Rectal smooth muscle tissue (tissue), 1 donor: ENCODE data around the gene ULK1.

Experiments
- H3K27ac ChIP-seq: one replicate; pipeline ENCODE4 v1.7.0; 2013; ENCODE audit warnings: low read depth, low read length, inconsistent platforms
- H3K27me3 ChIP-seq: one replicate; pipeline ENCODE4 v1.7.0; 2013; ENCODE audit warnings: low read length; ENCODE audit not compliant: control insufficient read depth, insufficient read depth
- H3K36me3 ChIP-seq: one replicate; pipeline ENCODE4 v1.7.0; 2013; ENCODE audit warnings: low read length; ENCODE audit not compliant: control insufficient read depth, insufficient read depth
- H3K4me1 ChIP-seq: one replicate; pipeline ENCODE4 v1.7.0; 2013; ENCODE audit warnings: low read length; ENCODE audit not compliant: control insufficient read depth, insufficient read depth
- H3K4me3 ChIP-seq: one replicate; pipeline ENCODE4 v1.7.0; 2013; ENCODE audit warnings: low read length
- H3K9ac ChIP-seq: one replicate; pipeline ENCODE4 v1.7.0; 2013; ENCODE audit warnings: low read length

Gene ULK1

DNA sequence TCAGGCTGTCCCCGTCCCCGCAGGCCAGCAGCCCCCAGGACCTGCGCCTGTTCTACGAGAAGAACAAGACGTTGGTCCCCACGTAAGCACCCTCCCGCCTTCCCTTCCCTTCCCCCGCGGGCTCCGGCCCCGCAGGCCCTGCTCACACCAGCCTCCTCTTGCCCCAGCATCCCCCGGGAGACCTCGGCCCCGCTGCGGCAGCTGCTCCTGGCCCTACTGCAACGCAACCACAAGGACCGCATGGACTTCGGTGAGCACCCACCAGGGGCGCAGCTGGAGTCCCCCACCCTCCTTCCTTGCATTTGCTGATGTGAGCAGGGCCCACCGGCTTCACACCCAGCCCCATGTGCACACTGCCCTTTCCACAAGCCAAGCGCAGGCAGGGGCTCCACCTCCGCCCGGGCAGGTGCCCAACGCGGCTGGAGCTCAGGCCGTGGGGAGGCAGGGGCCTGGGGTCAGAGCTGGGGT is 15.4 kb downstream of the ULK1 start:
- Histone ChIP-seq H3K4me3 (no peak overlapping the region), H3K27me3 (no peaks in the 10 kb centered on the region), H3K27ac (no peak overlapping the region), H3K9ac (no peak overlapping the region), H3K36me3 (peaks cover 31% of the 10 kb centered on the region), H3K4me1 (peaks cover 12% of the 10 kb centered on the region)

DNA sequence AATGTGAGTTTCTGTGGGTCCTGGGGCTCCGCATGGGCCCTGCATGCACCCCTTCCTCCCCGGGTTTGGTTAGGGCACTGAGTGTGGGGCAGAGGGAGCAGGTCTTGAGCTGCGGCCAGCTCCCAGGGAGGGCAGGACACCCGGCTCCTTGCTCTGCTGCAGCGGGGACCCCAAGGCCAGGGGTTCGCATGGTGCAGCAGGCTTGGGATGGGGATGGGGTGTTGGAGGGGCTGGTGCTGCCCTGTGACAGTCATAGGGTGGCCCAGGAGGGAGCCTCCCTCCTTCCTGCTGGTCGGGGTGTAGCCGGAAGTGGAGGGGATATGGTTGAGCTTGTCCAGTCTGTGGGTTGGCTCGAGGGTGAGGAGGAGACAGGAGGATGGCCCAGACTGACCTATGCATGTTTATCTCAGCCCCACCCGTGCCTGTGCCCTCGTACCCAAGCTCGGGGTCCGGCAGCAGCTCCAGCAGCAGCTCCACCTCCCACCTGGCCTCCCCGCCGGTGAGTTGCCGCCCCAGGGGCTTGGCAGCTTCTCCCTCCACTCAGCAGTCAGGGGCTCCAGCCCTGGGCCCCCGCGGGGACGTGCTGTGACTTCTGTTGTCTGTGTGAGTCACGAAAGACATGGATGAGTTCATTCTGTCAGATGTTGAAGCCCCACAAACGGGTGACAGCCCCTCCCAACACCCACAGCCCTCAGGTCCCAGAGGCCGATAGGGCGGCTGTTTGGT is 16.0 kb downstream of the ULK1 start:
- Histone ChIP-seq H3K4me1 (peaks cover 12% of the 10 kb centered on the region), H3K36me3 (peaks cover 38% of the 10 kb centered on the region), H3K4me3 (no peak overlapping the region)

DNA sequence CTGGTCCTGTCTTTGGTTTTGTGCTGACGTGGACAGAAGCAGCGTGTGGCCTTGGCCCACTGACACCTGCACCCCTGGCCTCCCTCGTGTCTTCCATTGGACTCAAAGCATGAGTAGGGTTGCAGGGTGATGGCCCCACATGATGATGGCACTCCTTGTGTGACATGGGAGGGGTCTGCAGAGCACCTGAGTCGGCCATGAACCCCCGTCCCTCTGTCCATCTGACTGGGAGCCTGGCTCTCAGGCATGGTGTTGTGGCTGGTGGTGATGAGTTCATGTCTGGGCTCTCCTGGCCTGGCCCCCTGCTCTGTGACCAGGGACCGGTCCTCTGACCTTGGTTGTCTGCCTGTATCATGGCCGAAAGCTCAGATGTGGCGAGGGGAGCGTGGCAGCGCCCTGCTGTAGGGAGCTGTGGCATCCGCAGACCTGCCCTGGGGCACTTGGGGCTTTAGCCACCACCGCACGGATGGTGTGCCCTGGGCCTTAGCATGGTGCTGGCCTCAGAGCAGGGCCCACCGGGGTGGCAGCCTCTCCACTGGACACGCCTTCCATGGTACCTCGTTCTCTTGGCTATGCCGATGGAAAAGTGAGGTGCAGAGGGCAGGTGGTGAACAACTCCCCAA is 16.7 kb downstream of the ULK1 start:
- peaks cover 44% of the 10 kb centered on the region for H3K36me3 ChIP-seq
- no peak overlapping the region for H3K9ac ChIP-seq
- no peaks in the 10 kb centered on the region for H3K27me3 ChIP-seq
- H3K4me1 ChIP-seq = peaks cover 12% of the 10 kb centered on the region
- H3K27ac ChIP-seq = no peak overlapping the region
- no peak overlapping the region for H3K4me3 ChIP-seq

More for the DNA sequence above, 16.0 kb downstream of the ULK1 start:
- Histone ChIP-seq H3K9ac (no peak overlapping the region), H3K27ac (no peak overlapping the region), H3K27me3 (no peaks in the 10 kb centered on the region)

DNA sequence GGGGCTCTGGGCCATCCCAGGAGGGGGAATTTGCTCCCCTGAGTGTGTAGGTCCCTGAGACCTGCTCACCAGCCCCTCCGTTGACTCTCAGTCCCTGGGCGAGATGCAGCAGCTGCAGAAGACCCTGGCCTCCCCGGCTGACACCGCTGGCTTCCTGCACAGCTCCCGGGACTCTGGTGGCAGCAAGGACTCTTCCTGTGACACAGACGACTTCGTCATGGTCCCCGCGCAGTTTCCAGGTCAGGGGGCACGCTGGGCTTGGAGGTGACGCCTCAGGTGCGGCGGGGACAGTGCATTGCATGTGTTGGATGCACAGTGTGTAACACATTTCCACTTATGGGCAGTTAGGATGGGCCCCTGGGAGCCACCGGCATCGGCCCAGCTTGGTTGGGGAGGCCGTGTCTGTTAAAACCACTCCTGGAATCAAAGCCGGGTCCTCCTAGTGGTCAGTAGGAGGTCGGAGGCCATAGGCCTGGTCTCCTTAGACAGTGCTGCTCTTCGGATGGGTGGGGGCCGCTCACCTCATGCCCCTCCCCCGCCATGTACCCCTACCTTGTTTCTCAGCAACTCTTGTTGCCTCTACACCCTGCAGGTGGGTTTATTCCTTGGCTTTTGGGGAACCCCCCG is 17.5 kb downstream of the ULK1 start:
- Histone ChIP-seq H3K36me3 (peaks cover 48% of the 10 kb centered on the region), H3K4me1 (peaks cover 12% of the 10 kb centered on the region), H3K9ac (no peak overlapping the region), H3K27me3 (no peaks in the 10 kb centered on the region), H3K27ac (peak overlapping the region; percentile 56), H3K4me3 (no peak overlapping the region)

DNA sequence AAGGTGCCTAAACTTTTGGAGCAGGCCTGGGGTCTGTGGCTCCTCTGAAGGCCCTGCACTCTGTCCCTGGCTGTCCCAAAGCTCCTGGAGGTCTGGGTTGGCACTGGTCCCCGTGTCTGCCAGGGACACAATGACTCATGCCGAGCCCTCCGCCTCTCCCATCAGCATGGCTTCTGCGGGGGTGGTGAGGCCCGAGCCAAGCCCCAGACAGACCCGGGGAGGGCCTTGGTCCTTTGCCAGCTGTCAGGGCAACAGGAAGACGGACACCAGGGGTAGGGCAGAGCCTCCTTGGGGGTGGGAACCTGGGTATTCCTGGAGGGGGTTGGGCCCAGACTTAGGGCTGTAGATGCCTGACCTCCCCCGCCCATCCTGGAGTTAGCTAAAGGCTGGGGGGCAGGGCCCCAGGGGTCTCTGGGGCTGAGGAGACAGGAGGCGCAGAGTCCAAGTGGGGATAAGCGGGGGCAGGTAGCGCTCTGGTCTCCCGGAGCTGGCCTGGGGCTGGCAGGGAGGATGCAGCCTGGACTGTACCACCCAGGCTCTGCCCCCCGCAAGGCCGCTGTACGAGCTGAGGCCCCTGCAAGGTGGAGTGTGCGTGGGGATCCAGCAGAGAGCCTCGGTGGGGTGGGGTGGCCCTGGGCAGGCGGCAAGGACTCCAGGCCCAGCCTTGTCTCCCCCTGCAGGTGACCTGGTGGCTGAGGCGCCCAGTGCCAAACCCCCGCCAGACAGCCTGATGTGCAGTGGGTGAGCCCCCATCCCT is 18.3 kb downstream of the ULK1 start:
- Histone ChIP-seq H3K4me3 (no peak overlapping the region), H3K4me1 (peaks cover 12% of the 10 kb centered on the region), H3K36me3 (peaks cover 49% of the 10 kb centered on the region), H3K27me3 (no peaks in the 10 kb centered on the region), H3K9ac (no peak overlapping the region), H3K27ac (peak overlapping the region; percentile 56)

DNA sequence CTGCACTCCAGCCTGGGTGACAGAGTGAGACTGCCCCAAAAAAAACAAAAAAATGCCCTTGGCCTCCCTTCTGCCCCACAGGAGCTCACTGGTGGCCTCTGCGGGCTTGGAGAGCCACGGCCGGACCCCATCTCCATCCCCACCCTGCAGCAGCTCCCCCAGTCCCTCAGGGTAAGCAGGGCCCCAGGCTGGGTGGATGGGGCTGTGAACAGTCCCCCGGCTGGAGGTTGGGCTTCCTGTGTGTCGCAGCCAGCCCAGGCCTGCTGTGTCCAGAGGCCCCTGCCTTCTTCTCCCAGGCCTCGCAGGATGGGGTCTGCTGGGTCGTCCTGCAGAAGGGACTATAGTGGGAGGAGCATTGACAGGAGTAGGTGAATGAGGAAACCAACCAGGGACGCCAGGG is 19.2 kb downstream of the ULK1 start:
- no peak overlapping the region for H3K4me3 ChIP-seq
- peaks cover 12% of the 10 kb centered on the region for H3K4me1 ChIP-seq
- H3K27me3 ChIP-seq = no peaks in the 10 kb centered on the region
- no peak overlapping the region for H3K9ac ChIP-seq
- H3K27ac ChIP-seq = no peak overlapping the region
- H3K36me3 ChIP-seq = peaks cover 50% of the 10 kb centered on the region

DNA sequence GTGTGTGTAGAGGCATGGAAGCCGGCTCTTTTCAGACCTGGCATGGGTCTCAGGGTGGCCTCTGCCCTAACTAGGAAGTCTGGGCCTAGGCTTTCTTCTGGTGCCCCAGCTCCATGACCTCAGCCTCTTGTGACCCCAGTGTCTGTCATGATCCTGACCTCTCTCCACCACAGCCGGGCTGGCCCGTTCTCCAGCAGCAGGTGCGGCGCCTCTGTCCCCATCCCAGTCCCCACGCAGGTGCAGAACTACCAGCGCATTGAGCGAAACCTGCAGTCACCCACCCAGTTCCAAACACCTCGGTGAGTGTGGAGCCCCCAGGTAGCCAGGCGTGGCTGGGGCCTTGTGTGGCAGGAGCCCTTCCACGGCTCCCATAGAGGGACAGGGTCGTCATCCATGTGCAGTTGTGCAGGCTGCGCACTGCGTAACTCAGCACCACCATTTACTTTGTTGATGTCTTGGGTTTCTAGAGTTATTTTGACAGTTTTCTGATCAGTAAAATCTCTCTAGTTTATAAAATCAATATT is 19.8 kb downstream of the ULK1 start:
- H3K36me3 ChIP-seq = peaks cover 47% of the 10 kb centered on the region
- H3K27me3 ChIP-seq = no peaks in the 10 kb centered on the region
- H3K27ac ChIP-seq = no peak overlapping the region

DNA sequence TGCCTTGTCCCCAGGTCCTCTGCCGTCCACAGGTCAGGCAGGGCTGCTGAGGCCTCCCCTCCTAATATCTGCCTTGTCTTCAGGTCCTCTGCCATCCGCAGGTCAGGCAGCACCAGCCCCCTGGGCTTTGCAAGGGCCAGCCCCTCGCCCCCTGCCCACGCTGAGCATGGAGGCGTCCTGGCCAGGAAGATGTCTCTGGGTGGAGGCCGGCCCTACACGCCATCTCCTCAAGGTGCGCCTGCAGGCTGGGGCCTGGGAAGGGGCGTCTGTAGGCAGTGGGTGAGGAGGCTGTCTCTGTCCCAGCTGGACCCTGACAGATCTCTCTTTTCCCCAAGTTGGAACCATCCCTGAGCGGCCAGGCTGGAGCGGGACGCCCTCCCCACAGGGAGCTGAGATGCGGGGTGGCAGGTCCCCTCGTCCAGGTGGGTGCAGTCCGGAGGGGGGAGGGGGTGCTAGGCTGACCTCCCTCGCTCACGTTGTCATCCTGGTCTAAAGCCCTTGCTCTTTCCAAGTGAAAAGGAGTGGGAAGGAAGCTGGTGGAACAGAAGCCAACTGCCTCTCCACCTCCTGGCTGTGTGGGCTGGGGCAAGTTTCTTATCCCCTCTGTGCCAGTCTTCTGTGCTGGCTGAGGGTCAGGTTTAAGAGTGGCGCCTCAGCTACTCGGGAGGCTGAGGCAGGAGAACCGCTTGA is 20.7 kb downstream of the ULK1 start:
- Histone ChIP-seq H3K27me3 (no peaks in the 10 kb centered on the region), H3K9ac (no peak overlapping the region), H3K4me3 (no peak overlapping the region), H3K27ac (no peak overlapping the region), H3K36me3 (peaks cover 47% of the 10 kb centered on the region), H3K4me1 (peaks cover 12% of the 10 kb centered on the region)

More for the DNA sequence above, 19.8 kb downstream of the ULK1 start:
- H3K9ac ChIP-seq = no peak overlapping the region
- H3K4me3 ChIP-seq = no peak overlapping the region
- H3K4me1 ChIP-seq = peaks cover 12% of the 10 kb centered on the region

DNA sequence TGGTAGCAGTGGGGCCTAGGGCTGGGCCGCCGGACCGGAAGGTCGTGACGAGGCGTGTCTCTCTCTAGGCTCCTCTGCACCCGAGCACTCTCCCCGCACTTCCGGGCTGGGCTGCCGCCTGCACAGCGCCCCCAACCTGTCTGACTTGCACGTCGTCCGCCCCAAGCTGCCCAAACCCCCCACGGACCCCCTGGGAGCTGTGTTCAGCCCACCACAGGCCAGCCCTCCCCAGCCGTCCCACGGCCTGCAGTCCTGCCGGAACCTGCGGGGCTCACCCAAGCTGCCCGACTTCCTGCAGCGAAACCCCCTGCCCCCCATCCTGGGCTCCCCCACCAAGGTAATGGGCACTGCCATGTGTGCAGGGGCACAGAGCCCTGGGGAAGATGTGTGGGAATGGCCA is 21.4 kb downstream of the ULK1 start:
- no peak overlapping the region for H3K4me3 ChIP-seq
- no peaks in the 10 kb centered on the region for H3K27me3 ChIP-seq
- H3K9ac ChIP-seq = no peak overlapping the region
- H3K4me1 ChIP-seq = peaks cover 12% of the 10 kb centered on the region
- peaks cover 45% of the 10 kb centered on the region for H3K36me3 ChIP-seq
- H3K27ac ChIP-seq = no peak overlapping the region

DNA sequence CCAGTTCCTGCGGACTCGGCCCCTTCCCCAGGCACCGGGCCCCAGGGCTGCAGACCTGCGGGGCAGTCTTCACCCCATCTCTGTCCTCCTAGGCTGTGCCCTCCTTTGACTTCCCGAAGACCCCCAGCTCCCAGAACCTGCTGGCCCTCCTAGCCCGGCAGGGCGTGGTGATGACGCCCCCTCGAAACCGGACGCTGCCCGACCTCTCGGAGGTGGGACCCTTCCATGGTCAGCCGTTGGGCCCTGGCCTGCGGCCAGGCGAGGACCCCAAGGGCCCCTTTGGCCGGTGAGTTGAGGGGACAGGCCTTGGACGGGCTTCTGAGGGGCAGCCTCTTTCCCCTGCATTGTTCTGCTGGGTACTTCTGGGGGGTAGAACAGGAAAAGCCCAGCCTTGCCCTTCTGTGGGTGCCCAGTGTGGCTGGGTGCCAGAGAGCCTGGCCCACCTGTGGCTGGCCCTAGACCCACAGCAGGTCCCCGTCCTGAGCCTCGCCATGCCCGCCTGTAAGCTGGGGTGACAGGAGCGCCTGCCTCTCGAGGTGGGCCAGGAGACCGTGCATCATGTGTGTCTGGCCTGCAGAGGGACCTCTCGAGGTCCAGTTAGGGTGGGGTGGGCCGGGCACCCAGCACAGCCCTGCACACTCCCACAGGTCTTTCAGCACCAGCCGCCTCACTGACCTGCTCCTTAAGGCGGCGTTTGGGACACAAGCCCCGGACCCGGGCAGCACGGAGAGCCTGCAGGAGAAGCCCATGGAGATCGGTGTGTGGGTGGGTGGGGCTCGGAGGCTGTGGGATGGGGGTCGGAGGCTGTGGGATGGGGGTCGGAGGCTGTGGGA is 22.1 kb downstream of the ULK1 start:
- no peak overlapping the region for H3K27ac ChIP-seq
- H3K9ac ChIP-seq = no peak overlapping the region
- no peak overlapping the region for H3K4me3 ChIP-seq
- H3K27me3 ChIP-seq = no peaks in the 10 kb centered on the region
- peaks cover 12% of the 10 kb centered on the region for H3K4me1 ChIP-seq
- peaks cover 38% of the 10 kb centered on the region for H3K36me3 ChIP-seq

DNA sequence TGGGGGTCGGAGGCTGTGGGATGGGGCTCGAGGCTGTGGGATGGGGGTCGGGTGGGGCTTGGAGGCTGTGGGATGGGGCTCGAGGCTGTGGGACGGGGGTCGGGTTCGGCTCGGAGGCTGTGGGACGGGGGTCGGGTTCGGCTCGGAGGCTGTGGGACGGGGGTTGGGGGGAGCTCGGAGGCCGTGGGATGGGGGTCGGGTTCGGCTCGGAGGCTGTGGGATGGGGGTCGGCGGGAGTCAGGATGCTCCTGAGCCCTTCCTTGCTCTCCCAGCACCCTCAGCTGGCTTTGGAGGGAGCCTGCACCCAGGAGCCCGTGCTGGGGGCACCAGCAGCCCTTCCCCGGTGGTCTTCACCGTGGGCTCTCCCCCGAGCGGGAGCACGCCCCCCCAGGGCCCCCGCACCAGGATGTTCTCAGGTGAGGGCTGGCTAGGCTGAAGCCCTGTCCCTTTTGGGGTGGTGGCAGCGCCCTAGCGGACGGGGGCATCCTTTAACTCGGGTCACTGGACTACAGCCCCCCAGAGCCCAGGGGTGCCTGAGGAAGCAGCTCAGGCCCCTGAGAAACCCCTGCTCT is 22.8 kb downstream of the ULK1 start:
- peaks cover 9% of the 10 kb centered on the region for H3K4me1 ChIP-seq
- no peak overlapping the region for H3K27ac ChIP-seq
- H3K36me3 ChIP-seq = peaks cover 32% of the 10 kb centered on the region
- H3K9ac ChIP-seq = no peak overlapping the region
- no peak overlapping the region for H3K4me3 ChIP-seq
- H3K27me3 ChIP-seq = no peaks in the 10 kb centered on the region
